Measurements from ENCODE around the gene EXOC8.

Gene EXOC8

DNA sequence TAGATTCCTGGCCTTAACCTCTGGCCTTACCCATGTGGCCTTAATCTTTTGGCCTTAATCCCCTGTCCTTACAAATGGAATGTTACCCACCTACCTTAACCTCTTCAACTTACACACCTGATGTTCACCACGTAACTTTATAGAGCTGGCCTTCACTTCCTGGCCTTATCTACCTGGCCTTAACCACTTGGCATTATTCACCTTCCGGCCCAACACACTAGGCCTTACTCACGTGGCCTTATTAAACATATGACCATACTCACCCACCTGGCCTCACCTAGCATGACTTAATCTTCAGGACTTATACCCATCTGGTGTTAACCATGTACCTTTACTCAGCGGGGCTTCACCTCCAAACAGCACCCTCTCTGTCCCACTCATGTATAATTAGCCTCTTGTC lies 41.7 kb downstream of the EXOC8 start:
- Histone ChIP-seq H3K9me3 (no peaks in the 10 kb centered on the region), H3K4me3 (no peak overlapping the region), H3K4me2 (no peak overlapping the region), H3K9ac (no peak overlapping the region), H4K20me1 (no peaks in the 10 kb centered on the region), H3K4me1 (no peaks in the 10 kb centered on the region), H3K27ac (no peak overlapping the region), H3K27me3 (no peaks in the 10 kb centered on the region), H3K36me3 (no peaks in the 10 kb centered on the region)
- no peak for TF ChIP-seq Cebpa-rat (IDR thresholded peaks at IDR 0.05)

DNA sequence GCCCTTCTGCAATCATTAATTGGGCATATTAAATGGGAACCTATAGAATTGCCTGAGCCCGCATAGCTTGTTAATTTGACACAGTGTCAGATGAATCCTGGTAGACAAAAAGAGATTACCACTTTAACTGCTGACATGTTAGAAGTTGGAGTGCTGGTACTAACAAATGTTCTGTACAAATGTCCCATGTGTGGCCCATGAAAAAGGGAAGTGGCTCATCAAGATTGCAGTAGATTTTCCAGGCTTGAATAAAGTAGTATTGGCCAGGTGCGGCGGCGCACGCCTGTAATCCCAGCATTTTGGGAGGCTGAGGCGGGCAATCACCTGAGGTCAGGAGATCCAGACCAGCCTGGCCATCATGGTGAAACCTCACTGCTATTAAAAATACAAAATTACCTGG lies 51.0 kb downstream of the EXOC8 start:
- no peak for TF ChIP-seq Cebpa-rat (IDR thresholded peaks at IDR 0.05)
- H3K27ac ChIP-seq = no peak overlapping the region
- no peaks in the 10 kb centered on the region for H4K20me1 ChIP-seq
- no peaks in the 10 kb centered on the region for H3K9me3 ChIP-seq
- H3K36me3 ChIP-seq = no peaks in the 10 kb centered on the region
- H3K9ac ChIP-seq = no peak overlapping the region
- no peaks in the 10 kb centered on the region for H3K27me3 ChIP-seq
- 0 out of 2 replicates have a peak, but pooled peaks cover 5% of the 10 kb centered on the region for H3K4me1 ChIP-seq
- no peak overlapping the region for H3K4me3 ChIP-seq
- no peak overlapping the region for H3K4me2 ChIP-seq

DNA sequence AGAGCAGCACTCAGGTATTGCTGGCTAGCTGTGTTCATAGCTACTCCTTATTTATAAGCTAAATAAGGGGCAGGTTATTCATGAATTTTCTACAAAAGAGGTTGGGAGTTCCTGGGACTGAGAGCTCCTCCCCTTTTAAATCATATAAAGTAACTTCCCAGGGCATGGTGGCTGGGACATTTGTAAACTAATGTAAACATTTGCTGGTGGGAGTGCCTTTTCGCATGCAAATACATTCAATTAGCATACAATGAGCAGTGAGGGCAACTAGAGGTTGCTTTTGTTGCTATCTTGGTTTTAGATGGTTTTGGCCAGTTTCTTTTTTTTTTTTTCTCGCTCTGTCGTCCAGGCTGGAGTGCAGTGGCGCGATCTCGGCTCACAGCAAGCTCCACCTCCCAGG lies 53.2 kb downstream of the EXOC8 start:
- H3K9me3 ChIP-seq = no peaks in the 10 kb centered on the region
- H3K27ac ChIP-seq = no peak overlapping the region
- H3K4me1 ChIP-seq = 0 out of 2 replicates have a peak, but pooled peaks cover 5% of the 10 kb centered on the region
- no peak overlapping the region for H3K4me2 ChIP-seq
- no peak overlapping the region for H3K4me3 ChIP-seq
- no peak for TF ChIP-seq Cebpa-rat (IDR thresholded peaks at IDR 0.05)
- H3K27me3 ChIP-seq = no peaks in the 10 kb centered on the region
- no peak overlapping the region for H3K9ac ChIP-seq
- no peaks in the 10 kb centered on the region for H3K36me3 ChIP-seq
- no peaks in the 10 kb centered on the region for H4K20me1 ChIP-seq

Data from BLaER1 (cell line).